Loucy (cell line): ENCODE data around the gene HOXD8.
A peak's percentile ranks its signal among the peaks of the same experiment; 100 is the strongest.

Source experiments
- CTCF ChIP-seq: fragments of 200-600 bp; sonication (generic); conservative IDR thresholded peaks from 2 replicates; pipeline ENCODE4 v1.5.1; 2014; ENCODE audit warnings: mild to moderate bottlenecking, antibody characterized with exemption, low read length
- EZH2phosphoT487 ChIP-seq: fragments of 200-600 bp; IDR thresholded peaks from 2 replicates; pipeline ENCODE4 v1.6.1; 2018; ENCODE audit warnings: antibody characterized with exemption, mild to moderate bottlenecking, moderate library complexity, borderline replicate concordance

GRCh38 chr2:176118601-176119339, 10.7 kb upstream of the HOXD8 start:
- TF ChIP-seq CTCF = peak; percentile 70
- no peak for TF ChIP-seq EZH2phosphoT487
